Breast epithelium (tissue), 3 donors: ENCODE measurements around the gene CYP4F2.

Experiments
- CTCF ChIP-seq, 3 donors: fragments of 450-650 bp; IDR thresholded peaks; one replicate each; pipeline ENCODE4 v1.5.1; 2016 to 2017; ENCODE audit warnings: antibody characterized with exemption in 3 of 3, mild to moderate bottlenecking in 3 of 3, moderate library complexity in 3 of 3
- POLR2A ChIP-seq: fragments of 450-650 bp; IDR thresholded peaks from one replicate; pipeline ENCODE4 v1.6.1; 2016; ENCODE audit warnings: antibody characterized with exemption, mild to moderate bottlenecking, moderate library complexity
- POLR2AphosphoS5 ChIP-seq, 3 donors: sonication (generic); formaldehyde crosslinking; IDR thresholded peaks; one replicate each; pipeline ENCODE4 v1.6.1; 2017; ENCODE audit warnings: antibody characterized with exemption in 3 of 3

GRCh38 chr19:15838351-15838750 lies 59.5 kb downstream of the CYP4F2 start:
- TF ChIP-seq POLR2A (no peak), CTCF (IDR thresholded peaks at IDR 0.05) (no peak), POLR2AphosphoS5 (IDR thresholded peaks at IDR 0.05) (no peak)
